K562 (cell line): ENCODE data around the gene TNFRSF13B. TPM values are rescaled to one million over a fixed set of nuclear protein-coding genes. Genes with fewer than 3 reads are reported as not detected.

Source experiments
- ATAC-seq: fragments of 200-7000 bp; cut with Tn5 transposase; 3 replicates; pipeline ENCODE4 v1.9.1; 2020; ENCODE audit warnings: moderate library complexity
- BruUV-seq: library from RNA; stranded (reverse); fragments of 400-500 nt; replicated peaks from 2 replicates; lab custom pipeline; 2021; lab: Mats Ljungman, UMichigan
- CTCF ChIA-PET: fragments of 300-600 bp; formaldehyde crosslinking; extraction: SDS; loops from one replicate; lab custom pipeline; 2021; ENCODE audit warnings: low intra/inter-chr PET ratio; lab: Yijun Ruan, JAX
- POLR2A ChIA-PET: fragments of 300-600, 350-650 bp; sonication (Branson Sonifier 250); formaldehyde crosslinking; extraction: SDS; loops from one replicate; lab custom pipeline; 2021; ENCODE audit warnings: antibody characterized with exemption, inconsistent platforms; lab: Yijun Ruan, JAX
- DNase-seq, 4 experiments: peaks; one replicate each; pipeline versions ENCODE4 v3.0.0 to v3.0.0-alpha.2; 2011 to 2018; ENCODE audit warnings: low spot score in 3 of 4, mixed read lengths in 3 of 4; ENCODE audit errors: extremely low read depth in 1 of 4
- FAIRE-seq: peaks from 2 replicates; lab custom pipeline; 2011; peaks lifted over from hg19 to GRCh38; lab: Jason Lieb, UNC
- H2AFZ ChIP-seq: 2 replicates; pipeline ENCODE4 v1.6.0; 2011; ENCODE audit warnings: low read depth, low read length, control low read depth, inconsistent platforms
- H3K27ac ChIP-seq: fragments of 200-600 bp; 3 replicates; pipeline ENCODE4 v1.8.0; 2011; ENCODE audit warnings: low read depth, mild to moderate bottlenecking, control low read depth, inconsistent platforms, low read length, moderate library complexity, mixed read lengths; ENCODE audit errors: extremely low read depth
- H3K27me3 ChIP-seq, 2 experiments: fragments of 300-600 bp in 1 of 2; 2 replicates in 1 of 2; 3 replicates in 1 of 2; pipeline versions ENCODE4 v1.6.0 to v1.8.0; 2011; ENCODE audit warnings: inconsistent platforms in 2 of 2, low read length in 2 of 2, mild to moderate bottlenecking in 1 of 2, mixed read lengths in 1 of 2, moderate library complexity in 1 of 2; ENCODE audit not compliant: control insufficient read depth in 2 of 2, insufficient read depth in 2 of 2
- H3K36me3 ChIP-seq: fragments of 300-600 bp; 3 replicates; pipeline ENCODE4 v1.8.0; 2011; ENCODE audit warnings: mild to moderate bottlenecking, low read length, inconsistent platforms; ENCODE audit not compliant: control insufficient read depth, insufficient read depth
- H3K4me1 ChIP-seq, 2 experiments: fragments of 200-600 bp in 1 of 2; replicated peaks in 1 of 2; 2 replicates in 1 of 2; 3 replicates in 1 of 2; pipeline versions ENCODE4 v1.5.1 to v1.8.0; 2011; ENCODE audit warnings: inconsistent platforms in 2 of 2, low read length in 2 of 2, mild to moderate bottlenecking in 1 of 2, mixed read lengths in 1 of 2, moderate library complexity in 1 of 2; ENCODE audit not compliant: control insufficient read depth in 2 of 2, insufficient read depth in 2 of 2
- H3K4me2 ChIP-seq: 2 replicates; pipeline ENCODE4 v1.6.1; 2011; ENCODE audit warnings: low read length, control low read depth, inconsistent platforms, mixed read lengths; ENCODE audit not compliant: insufficient read depth
- H3K4me3 ChIP-seq: fragments of 200-600 bp; sonication (generic), shearing (Covaris generic); 2 replicates; pipeline ENCODE4 v1.5.1; 2016; ENCODE audit warnings: control low read depth, inconsistent platforms
- H3K79me2 ChIP-seq: fragments of 200-600 bp; 3 replicates; pipeline ENCODE4 v1.8.0; 2011; ENCODE audit warnings: low read length, inconsistent platforms; ENCODE audit not compliant: control insufficient read depth, insufficient read depth
- H3K9ac ChIP-seq, 2 experiments: 2 replicates each; pipeline versions ENCODE4 v1.6.0 to v1.6.1; 2011; ENCODE audit warnings: low read depth in 2 of 2, low read length in 2 of 2, control low read depth in 1 of 2, inconsistent platforms in 1 of 2, mild to moderate bottlenecking in 1 of 2, mixed read lengths in 1 of 2; ENCODE audit not compliant: insufficient read depth in 1 of 2
- H3K9me1 ChIP-seq: one replicate; pipeline ENCODE4 v1.6.0; 2011; ENCODE audit warnings: inconsistent platforms, mild to moderate bottlenecking, low read length, moderate library complexity; ENCODE audit not compliant: control insufficient read depth, insufficient read depth
- H3K9me3 ChIP-seq: replicated peaks from 2 replicates; pipeline ENCODE4 v1.5.1; 2011; ENCODE audit warnings: low read depth, low read length, inconsistent platforms; ENCODE audit not compliant: control insufficient read depth, insufficient read depth
- H4K20me1 ChIP-seq: replicated peaks from 2 replicates; pipeline ENCODE4 v1.6.1; 2011; ENCODE audit warnings: low read length, inconsistent platforms, mixed read lengths; ENCODE audit not compliant: control insufficient read depth, insufficient read depth
- CTBP1 ChIP-seq: fragments of 450-650 bp; IDR thresholded peaks from 2 replicates; pipeline ENCODE4 v1.6.1; 2016; ENCODE audit warnings: borderline replicate concordance
- E2F6 ChIP-seq, 2 experiments: IDR thresholded peaks; 2 replicates each; pipeline ENCODE4 v1.6.1; 2011; ENCODE audit warnings: borderline replicate concordance in 1 of 2, control low read depth in 1 of 2, low read depth in 1 of 2, low read length in 1 of 2, mild to moderate bottlenecking in 1 of 2, mixed read lengths in 1 of 2, moderate library complexity in 1 of 2; ENCODE audit not compliant: insufficient read depth in 1 of 2, insufficient read length in 1 of 2, poor library complexity in 1 of 2, severe bottlenecking in 1 of 2; ENCODE audit errors: extremely low read depth in 1 of 2
- KLF6 ChIP-seq: fragments of 250-450 bp; sonication (Bioruptor Pico); IDR thresholded peaks from 2 replicates; pipeline ENCODE4 v1.4.0; 2020; ENCODE audit warnings: mild to moderate bottlenecking, moderate library complexity, borderline replicate concordance
- MCM5 ChIP-seq: fragments of 450-650 bp; IDR thresholded peaks from 2 replicates; pipeline ENCODE4 v1.6.1; 2016; ENCODE audit warnings: low read depth
- RCOR1 ChIP-seq, 2 experiments: IDR thresholded peaks; 2 replicates each; pipeline ENCODE4 v1.6.1; 2012; ENCODE audit warnings: low read depth in 2 of 2, low read length in 2 of 2, borderline replicate concordance in 1 of 2, improper control_type of control experiment in 1 of 2
- ZC3H8 ChIP-seq: fragments of 450-650 bp; IDR thresholded peaks from 2 replicates; pipeline ENCODE4 v1.6.1; 2017
- WGBS: fragments of 100-300 bp; shearing (Covaris generic); methylation state at CpG from one replicate; pipeline ENCODE4 v1.1.6; 2016; ENCODE audit warnings: low coverage, mixed read lengths; ENCODE audit not compliant: insufficient coverage; ENCODE audit errors: missing lambda C conversion rate; 5-methylcytosine and 5-hydroxymethylcytosine counted together
- in situ Hi-C: fragments of 300-500 bp; cut with MboI; formaldehyde crosslinking; loops from 4 replicates; pipeline ENCODE4 v1.15.0; 2018; ENCODE audit warnings: inconsistent platforms, mixed read lengths
- intact Hi-C: fragments of 100-400 bp; cut with micrococcal nuclease; formaldehyde crosslinking; loops from 2 replicates; pipeline ENCODE4 v1.14.2; 2022
- polyA plus RNA-seq, 8 experiments: library from polyadenylated mRNA; depleted of rRNA in 4 of 8; stranded (reverse) in 5 of 8; unstranded in 3 of 8; fragments of >200 nt; fragmentation: Nextera tagmentation in 2 of 8; fragmentation: Illumina TruSeq in 1 of 8; extraction: Ambion mirVana in 2 of 8; extraction: Trizol in 1 of 8; gene quantifications; 2 replicates each; pipeline versions ENCODE4 v1.2.1 to v1.2.3, GENCODE V29; 2011 to 2014; ENCODE audit warnings: inconsistent platforms in 1 of 8, missing spikeins in 1 of 8
- total RNA-seq, 7 experiments: library from RNA; depleted of rRNA in 6 of 7; stranded (reverse); fragments of >200 nt in 6 of 7; fragmentation: Illumina TruSeq in 2 of 7; extraction: Trizol in 2 of 7; gene quantifications; 2 replicates each; pipeline versions ENCODE4 v1.2.1 to v1.2.3, GENCODE V29; 2011 to 2021; ENCODE audit warnings: low replicate concordance in 1 of 7

TNFRSF13B gene
- total and polyA plus RNA-seq, 9 of the 15 experiments (the other 6 are each of a cell fraction or from before 2014, with no cell fraction given): not detected

- Histone ChIP-seq H3K9me3 (no peaks in the 10 kb centered on the region), H4K20me1 (no peaks in the 10 kb centered on the region), H3K4me2 (no peak overlapping the region), H3K4me1 (no peaks in the 10 kb centered on the region), H3K9me1 (no peaks in the 10 kb centered on the region), H3K27me3 (peaks cover 3 to 52% of the 10 kb centered on the region in 2 experiments; a peak in 3 of 5 replicates), H3K27ac (no peak overlapping the region), H3K36me3 (no peaks in the 10 kb centered on the region), H3K9ac (no peak overlapping the region), H2AFZ (no peak overlapping the region), H3K79me2 (no peaks in the 10 kb centered on the region), H3K4me3 (no peak overlapping the region)
- no peak for ATAC-seq
- intact Hi-C loops: no loop called here
- 0% methylated on average over 11 of the region's 17 CpGs for WGBS
- no peak for DNase-seq
- FAIRE-seq: no peak
- CTCF ChIA-PET: no interaction called here
- no TSS peak for BruUV-seq
- in situ Hi-C loops: no loop called here
- POLR2A ChIA-PET: interaction anchor here (0.6 kb wide), 1 partner anchor 189 kb away, joined by 3 read pairs; no protein-coding TSS in a partner anchor
- TF ChIP-seq RCOR1 (IDR thresholded peaks at IDR 0.05; ENCODE audit: borderline replicate concordance in 1 of 2, low read depth in 2 of 2, low read length in 2 of 2): no peak
These were observed 59.6 kb downstream of the TNFRSF13B start for GRCh38 chr17:16912021-16912962.

GRCh38 chr17:16911141-16911937 is 60.6 kb downstream of the TNFRSF13B start:
- in situ Hi-C loops: no loop called here
- Histone ChIP-seq H3K9me1 (no peaks in the 10 kb centered on the region), H3K27ac (no peak overlapping the region), H3K36me3 (no peaks in the 10 kb centered on the region), H3K4me2 (no peak overlapping the region), H3K4me3 (no peak overlapping the region), H3K4me1 (no peaks in the 10 kb centered on the region), H3K9me3 (no peaks in the 10 kb centered on the region), H4K20me1 (no peaks in the 10 kb centered on the region), H3K27me3 (peaks cover 3 to 47% of the 10 kb centered on the region in 2 experiments; a peak in 3 of 5 replicates), H3K79me2 (no peaks in the 10 kb centered on the region), H2AFZ (no peak overlapping the region), H3K9ac (no peak overlapping the region)
- no TSS peak for BruUV-seq
- intact Hi-C loops: no loop called here
- WGBS: 0% methylated on average over 15 of the region's 17 CpGs
- no peak for TF ChIP-seq ZC3H8
- TF ChIP-seq CTBP1: no peak
- TF ChIP-seq E2F6 (IDR thresholded peaks at IDR 0.05; ENCODE audit: borderline replicate concordance in 1 of 2, extremely low read depth in 1 of 2, insufficient read depth in 1 of 2, insufficient read length in 1 of 2, low read depth in 1 of 2, low read length in 1 of 2, poor library complexity in 1 of 2, severe bottlenecking in 1 of 2): no peak
- TF ChIP-seq MCM5: no peak
- TF ChIP-seq KLF6 (CRISPR knock-in tag): no peak
- peak in 1 of 4 experiments; percentile 1 for DNase-seq
- ChIA-PET CTCF (no interaction called here), POLR2A (no interaction called here)
- ATAC-seq: no peak
- FAIRE-seq: no peak
